GM12878 (cell line): ENCODE measurements around the gene MATN1. TPM values are rescaled to one million over a fixed set of nuclear protein-coding genes. Genes with fewer than 3 reads are reported as not detected.

Experiments used
- ATAC-seq: fragments of 200-7000 bp; cut with Tn5 transposase; 3 replicates; pipeline ENCODE4 v1.9.1; 2020; ENCODE audit warnings: mild to moderate bottlenecking, moderate library complexity
- BruUV-seq: library from RNA; stranded (reverse); fragments of 400-500 nt; replicated peaks from 2 replicates; lab custom pipeline; 2021; lab: Mats Ljungman, UMichigan
- CTCF ChIA-PET: fragments of 300-600 bp; sonication (Branson Sonifier 250); formaldehyde crosslinking; extraction: SDS; loops from one replicate; lab custom pipeline; 2021; ENCODE audit warnings: inconsistent platforms; lab: Yijun Ruan, JAX
- POLR2A ChIA-PET: fragments of 350-600 bp; formaldehyde crosslinking; extraction: SDS; loops from one replicate; lab custom pipeline; 2021; ENCODE audit warnings: inconsistent platforms; lab: Charles Lee
- RAD21 ChIA-PET: fragments of 300-600 bp; sonication (Branson Sonifier 250); formaldehyde crosslinking; loops from one replicate; lab custom pipeline; 2023; ENCODE audit warnings: antibody characterized with exemption; ENCODE audit not compliant: unreplicated experiment; lab: Charles Lee
- SMC1A ChIA-PET: fragments of 300-600 bp; sonication (Branson Sonifier 250); formaldehyde crosslinking; loops from one replicate; lab custom pipeline; 2023; ENCODE audit not compliant: unreplicated experiment, uncharacterized antibody; lab: Charles Lee
- DNase-seq: peaks from one replicate; pipeline ENCODE4 v3.0.0-alpha.2; 2011; ENCODE audit warnings: low read depth, low spot score
- FAIRE-seq: peaks from 3 replicates; lab custom pipeline; 2011; peaks lifted over from hg19 to GRCh38; lab: Jason Lieb, UNC
- H2AFZ ChIP-seq: 2 replicates; pipeline ENCODE4 v1.6.0; 2011; ENCODE audit warnings: low read depth, low read length, control low read depth; ENCODE audit not compliant: control insufficient read depth
- H3K27ac ChIP-seq: 2 replicates; pipeline ENCODE4 v1.5.1; 2011; ENCODE audit warnings: control low read depth; ENCODE audit not compliant: control insufficient read depth, insufficient read depth
- H3K27me3 ChIP-seq, 2 experiments: replicated peaks in 1 of 2; 2 replicates each; pipeline versions ENCODE4 v1.6.0 to v1.6.1; 2011; ENCODE audit warnings: low read length in 1 of 2; ENCODE audit not compliant: control insufficient read depth in 2 of 2, insufficient read depth in 2 of 2
- H3K36me3 ChIP-seq, 2 experiments: 2 replicates each; pipeline ENCODE4 v1.5.1; 2011; ENCODE audit warnings: low read length in 1 of 2; ENCODE audit not compliant: control insufficient read depth in 2 of 2, insufficient read depth in 2 of 2
- H3K4me1 ChIP-seq: 2 replicates; pipeline ENCODE4 v1.6.1; 2011; ENCODE audit warnings: mild to moderate bottlenecking, low read length, moderate library complexity, mixed read lengths; ENCODE audit not compliant: control insufficient read depth, insufficient read depth
- H3K4me2 ChIP-seq: 2 replicates; pipeline ENCODE4 v1.6.0; 2011; ENCODE audit warnings: control low read depth; ENCODE audit not compliant: control insufficient read depth, insufficient read depth
- H3K4me3 ChIP-seq: fragments of 200-600 bp; sonication (generic); 2 replicates; pipeline ENCODE4 v1.5.1; 2016
- H3K79me2 ChIP-seq: 2 replicates; pipeline ENCODE4 v1.6.0; 2011; ENCODE audit warnings: low read length; ENCODE audit not compliant: control insufficient read depth, insufficient read depth
- H3K9ac ChIP-seq: 2 replicates; pipeline ENCODE4 v1.8.0; 2011; ENCODE audit warnings: low read length, control low read depth, mixed read lengths; ENCODE audit not compliant: control insufficient read depth, insufficient read depth
- H3K9me3 ChIP-seq: replicated peaks from 3 replicates; pipeline ENCODE4 v1.5.1; 2011; ENCODE audit warnings: mild to moderate bottlenecking, low read length; ENCODE audit not compliant: control insufficient read depth, insufficient read depth
- H4K20me1 ChIP-seq: 2 replicates; pipeline ENCODE4 v1.6.0; 2011; ENCODE audit not compliant: control insufficient read depth, insufficient read depth
- MXI1 ChIP-seq: fragments of 150-350 bp; IDR thresholded peaks from 2 replicates; pipeline ENCODE4 v1.6.1; 2011; ENCODE audit warnings: low read depth, mild to moderate bottlenecking, inconsistent platforms, low read length, improper control_type of control experiment
- WGBS: methylation state at CpG from one replicate; pipeline ENCODE4 v1.1.6; 2016; ENCODE audit warnings: low lambda C conversion rate; ENCODE audit not compliant: insufficient replicate concordance, insufficient coverage; ENCODE audit errors: missing lambda C conversion rate; 5-methylcytosine and 5-hydroxymethylcytosine counted together
- in situ Hi-C: fragments of 300-500 bp; cut with MboI; formaldehyde crosslinking; loops from 9 replicates; pipeline ENCODE4 v1.14.3; 2018; ENCODE audit warnings: mixed read lengths
- intact Hi-C: fragments of 100-400 bp; cut with micrococcal nuclease; formaldehyde crosslinking; loops from one replicate; pipeline ENCODE4 v1.14.2; 2022; ENCODE audit not compliant: unreplicated experiment
- polyA plus RNA-seq, 11 experiments: library from polyadenylated mRNA; depleted of rRNA in 4 of 11; unstranded in 6 of 11; stranded (reverse) in 5 of 11; fragments of >200 nt; fragmentation: Nextera tagmentation in 4 of 11; fragmentation: Illumina TruSeq in 1 of 11; extraction: Ambion mirVana in 4 of 11; extraction: Trizol in 1 of 11; gene quantifications; 1 replicate in 1 of 11; 2 replicates in 10 of 11; pipeline versions ENCODE4 v1.2.1 to v1.2.3, GENCODE V29; 2011 to 2016; ENCODE audit warnings: inconsistent platforms in 2 of 11, missing spikeins in 2 of 11, low read depth in 1 of 11
- total RNA-seq, 4 experiments: library from RNA; depleted of rRNA in 3 of 4; stranded (reverse); fragments of >200 nt in 3 of 4; fragmentation: Illumina TruSeq in 1 of 4; extraction: Trizol in 1 of 4; gene quantifications; 2 replicates each; pipeline versions ENCODE4 v1.2.1 to v1.2.3, GENCODE V29; 2013 to 2021
- TF ChIP-seq, protein P1 (sequence below): fragments of 450-650 bp; IDR thresholded peaks from 2 replicates; pipeline ENCODE4 v1.6.1; 2016; ENCODE audit warnings: mild to moderate bottlenecking

MATN1 gene
- total and polyA plus RNA-seq, 10 of the 15 experiments (the other 5 are each of a cell fraction or from before 2014, with no cell fraction given) = 0.04 to 0.50 (median 0.10) TPM; not detected in 1

DNA sequence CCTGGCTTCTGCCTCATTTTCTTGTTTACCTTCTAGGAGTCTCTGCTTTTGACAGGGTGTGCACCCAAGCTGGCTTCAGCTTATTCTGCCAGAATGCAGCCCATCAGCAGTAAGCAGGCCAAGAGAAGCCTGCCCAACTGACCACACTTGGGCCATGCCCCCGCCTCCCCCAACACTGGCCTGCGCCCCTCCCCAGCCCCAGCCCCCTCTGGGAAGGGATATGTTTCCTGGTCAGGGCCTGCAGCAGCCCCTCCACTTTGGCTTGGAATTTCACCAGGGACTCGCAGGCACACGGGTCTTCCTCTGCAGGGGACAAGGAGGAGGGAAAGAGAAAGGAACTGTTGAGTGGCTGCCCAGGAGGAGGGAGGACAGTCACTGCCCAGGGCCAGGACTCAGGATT lies 9.4 kb downstream of the MATN1 start:
- Histone ChIP-seq H3K9ac (no peak overlapping the region), H3K4me1 (peaks cover 8% of the 10 kb centered on the region), H3K4me3 (no peak overlapping the region), H2AFZ (no peak overlapping the region), H3K4me2 (no peak overlapping the region), H3K27me3 (no peaks in the 10 kb centered on the region; a peak in 2 of 4 replicates), H4K20me1 (no peaks in the 10 kb centered on the region), H3K9me3 (peaks cover 7% of the 10 kb centered on the region; the same call in 2 of the 3 replicates), H3K79me2 (peaks cover 1% of the 10 kb centered on the region; the same call in 1 of the 2 replicates), H3K27ac (no peak overlapping the region), H3K36me3 (no peaks in the 10 kb centered on the region; a peak in 1 of 4 replicates)
- ATAC-seq (no peak), DNase-seq (no peak), FAIRE-seq (no peak)
- ChIA-PET POLR2A (no interaction called here), RAD21 (no interaction called here), CTCF (no interaction called here), SMC1A (no interaction called here)
- BruUV-seq = no TSS peak
- intact Hi-C loops (no loop called here), in situ Hi-C loops (no loop called here)
- TF ChIP-seq, protein P1, sequence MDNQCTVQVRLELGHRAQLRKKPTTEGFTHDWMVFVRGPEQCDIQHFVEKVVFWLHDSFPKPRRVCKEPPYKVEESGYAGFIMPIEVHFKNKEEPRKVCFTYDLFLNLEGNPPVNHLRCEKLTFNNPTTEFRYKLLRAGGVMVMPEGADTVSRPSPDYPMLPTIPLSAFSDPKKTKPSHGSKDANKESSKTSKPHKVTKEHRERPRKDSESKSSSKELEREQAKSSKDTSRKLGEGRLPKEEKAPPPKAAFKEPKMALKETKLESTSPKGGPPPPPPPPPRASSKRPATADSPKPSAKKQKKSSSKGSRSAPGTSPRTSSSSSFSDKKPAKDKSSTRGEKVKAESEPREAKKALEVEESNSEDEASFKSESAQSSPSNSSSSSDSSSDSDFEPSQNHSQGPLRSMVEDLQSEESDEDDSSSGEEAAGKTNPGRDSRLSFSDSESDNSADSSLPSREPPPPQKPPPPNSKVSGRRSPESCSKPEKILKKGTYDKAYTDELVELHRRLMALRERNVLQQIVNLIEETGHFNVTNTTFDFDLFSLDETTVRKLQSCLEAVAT = no peak
- WGBS = 38% methylated on average over 3 of the region's 4 CpGs

DNA sequence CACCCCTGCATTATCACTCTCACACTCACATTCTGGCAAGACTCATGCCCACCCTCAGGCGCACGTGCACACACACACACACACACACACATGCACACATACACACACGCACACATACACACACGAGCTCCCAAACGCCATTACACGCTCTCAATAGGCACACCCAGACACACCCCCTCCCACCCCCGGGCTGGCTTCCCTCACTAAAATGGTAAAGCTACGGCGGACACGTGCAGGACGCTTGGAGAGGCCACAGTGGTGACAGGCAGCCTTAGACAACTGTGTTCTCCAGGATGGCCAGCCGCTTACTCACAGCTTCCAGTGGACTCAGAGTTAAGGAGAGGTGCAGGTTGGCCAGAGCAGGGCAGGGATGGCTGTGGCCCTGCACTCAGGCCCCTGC lies 10.1 kb downstream of the MATN1 start:
- DNase-seq = no peak
- CTCF ChIA-PET = no interaction called here
- in situ Hi-C loops = no loop called here
- RAD21 ChIA-PET = no interaction called here
- Histone ChIP-seq H3K79me2 (no peaks in the 10 kb centered on the region), H3K36me3 (no peaks in the 10 kb centered on the region; a peak in 1 of 4 replicates), H3K4me2 (no peak overlapping the region), H3K9me3 (peaks cover 7% of the 10 kb centered on the region; the same call in 2 of the 3 replicates), H3K27ac (no peak overlapping the region), H3K9ac (no peak overlapping the region), H2AFZ (no peak overlapping the region), H3K27me3 (no peaks in the 10 kb centered on the region; a peak in 2 of 4 replicates), H3K4me1 (peaks cover 5% of the 10 kb centered on the region), H4K20me1 (no peaks in the 10 kb centered on the region), H3K4me3 (no peak overlapping the region)
- BruUV-seq = no TSS peak
- ATAC-seq = no peak
- SMC1A ChIA-PET = interaction anchor here (0.8 to 1.5 kb wide), 3 partner anchors 16 to 213 kb away, joined by 3 to 4 read pairs (median 3); no protein-coding TSS in a partner anchor
- intact Hi-C loops = no loop called here
- no peak for FAIRE-seq
- POLR2A ChIA-PET = no interaction called here
- no peak for TF ChIP-seq MXI1
- 44% methylated on average over 12 of the region's 12 CpGs for WGBS
